GM21723 (cell line): ENCODE measurements around the gene SCAI.

Source experiments
- ATAC-seq: cut with Tn5 transposase; IDR thresholded peaks from one replicate; pipeline ENCODE4 v1.9.1; 2021; ENCODE audit warnings: mild to moderate bottlenecking, moderate library complexity; ENCODE audit not compliant: unreplicated experiment

Gene SCAI

DNA sequence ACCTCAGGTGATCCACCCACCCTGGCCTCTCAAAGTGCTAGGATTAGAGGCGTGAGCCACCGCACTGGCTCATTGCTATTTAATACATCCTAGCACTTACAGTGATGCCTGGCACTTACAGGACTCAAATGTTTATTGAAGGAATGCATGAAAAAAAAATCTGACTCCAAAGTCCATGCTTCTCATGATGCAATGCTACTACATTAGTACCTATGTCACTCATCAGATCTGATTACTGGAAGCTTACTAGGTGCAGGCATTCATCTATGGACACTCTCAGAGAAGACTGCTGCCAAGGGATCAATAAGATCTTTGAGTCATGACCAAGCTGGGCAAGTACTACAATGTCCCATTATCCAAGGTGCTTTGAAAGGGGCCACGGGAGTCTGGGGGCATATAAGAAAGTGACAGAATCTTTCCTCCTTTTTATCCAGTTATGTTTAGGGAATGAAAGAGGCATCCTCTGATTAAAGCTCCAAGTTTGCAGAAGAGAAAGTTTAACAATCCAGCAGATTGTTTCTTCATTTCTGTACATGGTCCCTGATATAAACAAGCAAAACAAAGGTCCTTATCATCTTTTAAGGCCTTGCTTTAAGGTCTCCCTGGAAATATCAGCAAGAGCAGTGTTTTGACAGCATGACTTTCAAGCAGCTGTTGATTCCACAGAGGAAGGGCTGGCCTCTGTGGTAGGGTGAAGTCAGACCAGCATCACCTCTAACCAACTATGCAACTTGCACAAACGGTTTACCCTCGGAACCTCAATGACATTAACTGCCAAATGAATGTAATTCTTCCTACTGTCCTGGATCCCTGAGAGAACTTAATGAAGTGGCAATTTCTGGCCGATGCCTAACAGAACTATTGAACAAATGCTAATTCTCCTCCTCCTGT lies 245.5 kb downstream of the SCAI start:
- no peak for ATAC-seq

GRCh38 chr9:124894741-124895170 lies 248.6 kb downstream of the SCAI start:
- no peak for ATAC-seq

DNA sequence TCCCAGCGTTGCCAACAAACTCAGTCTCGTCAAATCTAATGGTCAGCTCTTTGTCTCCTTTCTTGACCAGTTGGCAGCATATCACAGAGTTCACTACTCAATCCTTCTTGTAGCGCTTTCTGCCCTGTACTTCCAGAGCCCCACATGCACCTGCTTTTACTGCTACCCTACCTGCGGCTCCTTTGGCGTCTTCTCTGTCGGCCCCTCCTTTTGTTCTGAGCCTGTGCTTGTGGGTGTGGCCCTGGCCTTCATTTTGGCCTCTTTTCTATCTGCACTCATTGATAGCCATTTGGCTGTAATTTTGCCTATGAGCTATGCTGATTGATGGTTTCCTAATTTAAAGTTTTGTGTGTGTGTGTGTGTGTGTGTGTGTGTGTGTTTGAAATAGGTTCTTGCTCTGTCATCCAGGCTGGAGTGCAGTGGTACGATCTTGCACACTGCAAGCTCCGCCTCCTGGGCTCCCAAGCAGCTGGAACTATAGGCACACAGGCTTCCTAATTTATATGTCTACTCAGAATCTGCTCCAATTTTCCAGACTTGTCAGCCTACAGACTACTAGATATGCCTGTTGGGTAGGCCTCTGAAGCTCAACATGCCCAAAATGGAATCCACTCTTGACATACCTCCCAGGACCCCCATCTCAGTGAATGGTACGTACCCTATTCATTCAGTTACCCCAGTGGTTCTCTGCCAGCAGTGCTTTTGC lies 249.1 kb downstream of the SCAI start:
- ATAC-seq: no peak
